Measurements from ENCODE around the gene TXK.

The TXK gene

GRCh38 chr4:48103483-48104139, 30.4 kb downstream of the TXK start:
- peak; percentile 48 for DNase-seq (ENCODE audit: low spot score)

- DNase-seq (ENCODE audit: low spot score) = no peak
Measured at GRCh38 chr4:48102303-48102702, 31.7 kb downstream of the TXK start.

GRCh38 chr4:48100256-48100655, 33.8 kb downstream of the TXK start:
- DNase-seq (ENCODE audit: low spot score) = no peak

DNA sequence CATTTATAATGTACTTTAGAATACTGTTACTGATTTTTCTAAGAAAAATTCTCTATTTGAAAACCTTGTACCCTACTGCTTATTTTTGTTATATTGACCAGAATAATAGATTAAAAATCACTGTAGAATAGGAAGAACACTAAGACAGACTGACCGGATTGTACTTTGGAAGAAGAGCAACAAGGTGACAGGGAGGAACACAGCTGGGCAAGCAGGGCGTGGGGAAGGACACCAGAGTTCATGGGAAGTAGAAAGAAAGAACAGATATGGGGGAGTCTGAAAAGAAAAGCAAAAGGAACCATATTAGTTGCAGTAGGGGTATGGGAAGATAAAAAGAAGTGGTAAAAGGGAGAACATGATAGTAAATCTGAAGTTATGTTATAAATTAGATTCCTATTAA, 38.6 kb downstream of the TXK start:
- no peak for DNase-seq (ENCODE audit: low spot score)

- peak; percentile 11 for DNase-seq (ENCODE audit: low spot score)
Measured at GRCh38 chr4:48093991-48094416, 40.0 kb downstream of the TXK start.

DNA sequence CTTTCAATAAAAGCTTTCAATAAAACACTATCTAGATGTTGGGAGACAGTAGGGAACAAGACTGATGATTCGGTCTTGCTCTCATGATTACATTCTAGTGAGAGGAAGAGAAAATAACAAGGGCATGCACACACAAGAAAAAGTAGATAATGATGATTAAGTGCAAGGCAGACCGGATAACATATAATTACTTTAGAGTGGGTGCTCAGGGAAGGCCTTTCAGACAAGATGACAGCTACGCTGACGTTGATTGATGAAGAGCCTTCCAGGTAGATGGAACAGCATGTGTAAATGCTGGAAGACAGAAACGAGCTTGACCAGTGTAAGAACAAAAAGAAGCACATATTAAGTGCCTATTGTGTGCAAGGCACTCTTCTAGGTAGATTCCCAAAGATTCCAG, 43.4 kb downstream of the TXK start:
- no peak for DNase-seq (ENCODE audit: low spot score)

DNA sequence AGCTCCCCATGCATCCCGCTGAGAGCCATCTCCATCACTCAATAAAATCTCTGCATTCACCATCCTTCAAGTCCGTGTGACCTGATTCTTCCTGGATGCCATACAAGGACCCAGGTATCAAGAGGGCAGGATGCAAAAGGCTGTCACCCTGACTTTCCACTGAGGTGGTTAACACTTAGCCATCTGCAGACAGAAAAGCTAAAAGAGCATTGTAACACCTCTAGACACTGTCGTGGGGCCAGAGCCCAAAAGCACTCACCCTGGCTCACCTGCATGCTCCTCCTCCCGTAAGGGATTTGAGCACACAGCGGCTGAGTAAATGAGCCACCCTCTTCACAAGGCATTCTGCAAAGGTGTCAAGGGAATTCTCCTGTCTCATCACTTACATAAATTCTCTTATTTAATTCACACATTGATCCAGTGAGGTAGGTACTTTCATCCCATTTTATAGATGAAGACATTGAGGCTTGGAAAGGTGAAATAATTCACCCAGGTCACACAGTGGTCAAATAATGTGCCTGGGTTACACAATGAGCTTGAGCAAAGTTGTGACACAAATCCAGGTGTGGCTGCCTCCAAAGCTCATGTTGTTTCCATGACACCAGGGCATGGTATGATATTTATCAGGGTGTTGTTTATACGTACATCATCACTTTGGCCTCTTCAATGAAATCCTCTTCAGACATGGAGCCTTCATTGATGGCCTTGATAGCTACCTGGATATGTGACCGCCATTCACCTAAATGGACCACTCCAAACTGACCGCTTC, 48.0 kb downstream of the TXK start:
- no peak for DNase-seq (ENCODE audit: low spot score)

DNA sequence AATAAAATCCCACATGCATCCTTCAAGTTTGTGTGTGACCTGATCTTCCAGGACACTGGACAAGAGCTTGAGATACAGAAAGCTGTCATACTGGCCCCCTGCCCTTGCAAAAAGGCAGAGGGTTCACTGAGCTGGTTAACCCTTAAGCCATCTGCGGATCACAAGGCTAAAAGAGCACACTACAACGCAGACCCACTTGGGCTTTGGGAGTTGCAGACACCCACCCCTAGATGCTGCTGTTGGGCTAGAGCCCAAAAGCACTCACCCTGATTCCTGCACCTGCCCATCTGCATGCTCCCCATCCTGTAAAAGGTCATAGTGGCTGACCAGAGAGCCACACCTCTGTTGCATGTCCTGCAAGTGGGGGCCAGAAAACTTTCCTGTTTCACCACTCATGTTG, 51.1 kb downstream of the TXK start:
- DNase-seq (ENCODE audit: low spot score) = no peak

GRCh38 chr4:48081196-48081595, 52.9 kb downstream of the TXK start:
- DNase-seq (ENCODE audit: low spot score) = no peak

DNA sequence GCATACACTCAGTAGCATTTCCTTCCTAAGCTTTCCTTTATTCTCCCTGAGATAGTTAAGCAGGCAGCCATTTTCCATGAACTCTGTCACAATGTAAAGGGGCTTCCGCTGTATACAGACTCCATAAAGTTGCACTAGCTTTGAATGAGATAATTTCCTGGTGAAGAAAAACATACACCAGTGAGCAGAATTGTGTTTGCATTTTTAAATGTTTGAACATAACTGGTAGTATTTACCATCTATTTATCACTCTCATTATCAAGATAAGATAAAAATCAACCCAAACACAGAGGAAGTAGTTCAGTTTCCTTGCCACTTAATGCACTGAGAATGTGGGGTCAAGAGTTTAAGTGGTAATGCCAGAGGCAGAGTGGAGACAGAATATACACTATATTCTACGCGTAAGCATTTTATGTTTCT, 54.1 kb downstream of the TXK start:
- no peak for DNase-seq (ENCODE audit: low spot score)

GRCh38 chr4:48078862-48079655, 55.0 kb downstream of the TXK start:
- no peak for DNase-seq (ENCODE audit: low spot score)

- DNase-seq (ENCODE audit: low spot score) = no peak
Measured at GRCh38 chr4:48078425-48078824, 55.6 kb downstream of the TXK start.

GRCh38 chr4:48074657-48075056, 59.4 kb downstream of the TXK start:
- no peak for DNase-seq (ENCODE audit: low spot score)

DNA sequence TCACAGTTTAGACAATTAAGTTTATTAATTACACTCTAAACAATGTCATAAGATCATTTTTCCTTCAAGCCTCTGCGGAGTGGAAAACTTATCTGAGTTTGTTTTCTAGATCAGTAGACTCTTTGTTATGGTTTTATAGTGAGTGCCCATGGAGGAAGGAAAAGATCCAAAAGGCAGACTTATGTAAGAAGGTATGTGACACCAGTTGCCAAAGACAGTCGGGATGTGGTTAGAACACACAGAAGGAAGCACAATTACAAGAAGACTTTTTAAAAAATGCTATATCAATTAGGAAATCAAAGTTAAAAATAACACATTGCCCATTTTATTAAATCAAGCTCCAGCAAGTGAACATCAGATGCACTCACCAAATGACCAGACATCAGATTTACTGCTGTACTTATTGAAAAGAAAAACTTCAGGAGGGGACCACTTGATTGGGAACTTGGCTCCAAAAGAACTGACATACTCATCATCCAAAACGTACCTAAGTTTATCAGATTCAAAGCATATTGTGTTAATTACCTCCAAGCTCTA, 60.4 kb downstream of the TXK start:
- DNase-seq (ENCODE audit: low spot score) = no peak

GRCh38 chr4:48071191-48071590, 62.9 kb downstream of the TXK start:
- DNase-seq (ENCODE audit: low spot score) = no peak

DNA sequence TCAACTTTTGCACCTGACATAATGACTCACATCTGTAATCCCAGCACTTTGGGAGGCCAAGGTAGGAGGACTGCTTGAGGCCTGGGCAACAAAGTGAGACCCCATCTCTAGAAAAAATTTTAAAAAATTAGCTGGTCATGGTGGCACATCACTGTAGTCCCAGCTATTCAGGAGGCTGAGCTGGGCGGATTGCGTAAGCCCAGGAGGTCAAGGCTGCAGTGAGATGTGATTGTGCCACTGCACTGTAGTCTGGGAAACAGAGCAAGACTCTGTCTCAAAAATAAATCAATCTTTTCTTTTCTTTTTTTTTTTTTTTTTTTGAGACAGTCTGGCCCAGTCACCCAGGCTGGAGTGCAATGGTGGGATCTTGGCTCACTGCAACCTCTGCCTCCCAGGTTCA, 65.0 kb downstream of the TXK start:
- no peak for DNase-seq (ENCODE audit: low spot score)

- no peak for DNase-seq (ENCODE audit: low spot score)
Measured at GRCh38 chr4:48068182-48068581, 65.9 kb downstream of the TXK start.

DNA sequence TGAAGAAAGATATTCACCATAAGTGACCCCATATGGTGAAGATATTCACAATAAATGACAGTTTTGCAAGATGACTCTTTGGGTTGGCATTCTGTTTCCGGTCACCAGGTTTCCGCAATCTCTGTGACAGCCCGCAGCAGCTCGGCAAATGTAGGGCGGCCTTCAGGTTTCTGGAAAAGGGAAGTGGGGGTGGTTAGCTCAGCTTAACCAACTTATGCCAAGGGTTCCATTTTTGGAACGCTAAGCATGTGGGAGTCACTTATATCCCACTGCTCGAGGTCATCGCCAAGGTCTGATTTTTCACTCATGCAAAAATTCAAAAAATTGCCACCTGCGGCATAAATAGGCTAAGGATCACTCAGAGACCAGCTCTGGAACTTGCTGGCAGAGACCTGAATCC, 66.5 kb downstream of the TXK start:
- no peak for DNase-seq (ENCODE audit: low spot score)

- peak; percentile 53 for DNase-seq (ENCODE audit: low spot score)
Measured at GRCh38 chr4:48065587-48066052, 68.4 kb downstream of the TXK start.

- DNase-seq (ENCODE audit: low spot score) = no peak
Measured at GRCh38 chr4:48064349-48064748, 69.7 kb downstream of the TXK start.

DNA sequence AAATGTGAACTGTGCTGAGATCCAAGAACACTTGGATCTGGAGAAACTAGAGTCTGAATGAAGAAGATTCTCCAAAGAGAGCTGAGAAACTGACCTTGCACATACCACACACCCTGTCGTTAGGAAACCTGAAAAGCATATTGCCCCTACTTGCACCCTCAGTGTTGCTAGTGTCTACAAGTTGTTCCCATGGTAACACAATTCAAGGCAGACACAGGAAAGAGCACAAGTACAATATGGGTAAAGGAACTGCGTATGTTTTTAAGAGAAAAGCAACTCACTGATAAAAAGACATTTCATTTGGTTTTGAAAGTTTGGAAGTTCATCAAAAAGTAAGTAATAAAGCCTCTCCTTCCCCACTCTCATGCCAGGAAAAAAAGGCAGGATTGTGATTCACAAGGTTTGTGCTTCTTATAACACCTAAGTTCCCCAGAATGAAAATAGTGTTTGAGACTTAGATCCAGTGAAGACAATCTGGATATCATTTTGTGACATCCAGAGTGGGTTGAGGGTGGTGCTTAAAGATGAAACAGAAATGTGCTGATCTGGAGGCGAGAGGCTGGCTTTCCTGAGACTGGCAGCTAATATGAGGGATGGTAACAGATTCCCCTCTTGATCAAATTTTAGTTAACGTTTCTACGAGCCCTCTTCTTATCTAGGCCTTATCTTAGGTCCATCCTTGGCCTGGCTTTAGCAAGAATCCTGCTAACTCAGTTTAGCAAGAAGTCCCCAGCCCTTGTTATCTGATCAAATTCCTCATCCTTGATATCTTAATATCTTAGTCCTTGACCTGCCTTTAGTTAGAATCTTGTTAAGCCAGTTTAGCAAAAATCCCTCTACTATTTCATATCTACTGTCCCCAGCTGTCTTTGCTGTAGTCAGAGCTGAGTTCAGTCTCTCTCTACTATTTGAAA, 75.2 kb downstream of the TXK start:
- no peak for DNase-seq (ENCODE audit: low spot score)

Measured in activated CD4-positive, alpha-beta T cell treated with anti-CD3 and anti-CD28 coated beads, Interleukin-2, Interleukin-4, amounts not matched to agents 100 ng/mL and 50 ng/mL, durations not matched to agents 16 hours and 8 hours (primary cell).